OCI-LY1 (cell line): Measurements from ENCODE around the gene VAV2.

Source experiments
- CTCF ChIP-seq: fragments of 200-600 bp; sonication (generic), shearing (Covaris generic); IDR thresholded peaks from 2 replicates; pipeline ENCODE4 v1.5.1; 2017; ENCODE audit warnings: mild to moderate bottlenecking, antibody characterized with exemption, low read length, moderate library complexity, mixed read lengths
- EZH2 ChIP-seq: fragments of 200-600 bp; sonication (generic), shearing (Covaris generic); IDR thresholded peaks from 2 replicates; pipeline ENCODE4 v1.8.0; 2017; ENCODE audit warnings: borderline replicate concordance, mixed run types, mild to moderate bottlenecking, antibody characterized with exemption, low read length, moderate library complexity, mixed read lengths

DNA sequence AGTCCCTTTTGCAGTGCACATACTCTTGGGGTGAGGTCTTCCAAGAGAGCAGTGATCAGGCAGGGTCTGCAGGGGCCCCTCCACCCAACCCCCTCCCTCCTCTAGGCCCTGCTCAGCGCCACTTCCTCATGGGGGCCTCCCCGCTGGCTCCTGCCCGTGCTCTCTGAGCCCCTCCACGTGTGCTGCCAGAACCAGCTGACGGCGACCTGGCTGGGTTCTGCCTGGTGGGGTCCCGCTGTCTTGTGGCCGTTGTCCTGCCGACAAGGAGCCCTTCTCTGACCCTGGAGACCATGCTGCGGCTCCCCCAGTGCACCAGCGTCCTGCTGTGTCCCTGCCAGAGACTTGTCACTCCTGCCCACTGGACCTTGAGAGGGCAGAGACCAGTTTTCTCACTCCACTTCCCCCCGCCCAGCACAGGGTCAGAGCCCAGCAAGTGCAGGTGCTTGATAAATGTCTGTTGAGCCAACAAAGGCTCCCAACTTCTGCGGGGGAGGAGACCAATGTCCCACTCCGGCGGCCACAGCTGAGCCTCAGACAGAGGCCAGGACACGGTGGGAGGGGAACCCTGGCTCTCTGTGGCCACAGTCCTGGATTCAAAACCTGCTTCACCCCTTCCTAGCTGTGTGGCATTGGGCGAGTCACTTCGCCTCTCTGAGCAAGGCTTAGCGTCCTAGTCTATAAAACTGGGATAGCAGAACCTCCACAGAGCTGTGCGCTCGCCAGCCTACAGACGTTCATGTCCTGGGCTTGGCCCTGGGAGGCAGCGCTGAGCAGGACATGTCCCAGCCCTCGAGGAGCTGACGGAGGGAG is 278.8 kb downstream of the VAV2 start:
- TF ChIP-seq CTCF (no peak), EZH2 (no peak)
